ENCODE data around the gene TBC1D4. TPM values are rescaled to one million over a fixed set of nuclear protein-coding genes. Genes with fewer than 3 reads are reported as not detected.

The TBC1D4 gene
- total RNA-seq, 4 donors from 2014 or later = 20.2 to 74.7 (median 30.9) TPM

DNA sequence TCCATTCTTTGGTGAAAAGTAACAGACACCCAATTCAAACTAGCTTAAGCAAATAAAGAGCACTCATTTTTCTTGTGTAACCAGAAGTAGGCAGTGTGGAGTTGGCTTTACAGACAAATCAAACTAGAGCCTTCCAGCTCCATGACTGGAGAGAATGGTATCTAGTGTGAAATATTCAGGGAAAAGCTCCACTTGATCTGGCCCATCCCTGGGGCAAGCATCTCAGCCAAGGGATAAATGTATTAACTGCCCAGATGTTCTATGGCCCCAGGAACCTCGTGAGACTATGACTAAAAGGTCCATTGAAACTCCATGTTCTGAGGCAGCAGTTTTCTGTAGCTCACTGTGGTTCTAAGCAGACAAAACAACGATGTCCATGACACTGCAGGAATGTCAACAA is 49.9 kb downstream of the TBC1D4 start:
- Histone ChIP-seq H3K36me3 (no peaks in the 10 kb centered on the region), H3K4me1 (no peaks in the 10 kb centered on the region), H3K4me3 (no peak overlapping the region), H3K27ac (no peak overlapping the region), H3K27me3 (no peaks in the 10 kb centered on the region), H3K9me3 (no peaks in the 10 kb centered on the region)
- intact Hi-C loops (cut with DNase I; ENCODE audit: low total_unique reads) = no loop called here
- TF ChIP-seq, protein P1, sequence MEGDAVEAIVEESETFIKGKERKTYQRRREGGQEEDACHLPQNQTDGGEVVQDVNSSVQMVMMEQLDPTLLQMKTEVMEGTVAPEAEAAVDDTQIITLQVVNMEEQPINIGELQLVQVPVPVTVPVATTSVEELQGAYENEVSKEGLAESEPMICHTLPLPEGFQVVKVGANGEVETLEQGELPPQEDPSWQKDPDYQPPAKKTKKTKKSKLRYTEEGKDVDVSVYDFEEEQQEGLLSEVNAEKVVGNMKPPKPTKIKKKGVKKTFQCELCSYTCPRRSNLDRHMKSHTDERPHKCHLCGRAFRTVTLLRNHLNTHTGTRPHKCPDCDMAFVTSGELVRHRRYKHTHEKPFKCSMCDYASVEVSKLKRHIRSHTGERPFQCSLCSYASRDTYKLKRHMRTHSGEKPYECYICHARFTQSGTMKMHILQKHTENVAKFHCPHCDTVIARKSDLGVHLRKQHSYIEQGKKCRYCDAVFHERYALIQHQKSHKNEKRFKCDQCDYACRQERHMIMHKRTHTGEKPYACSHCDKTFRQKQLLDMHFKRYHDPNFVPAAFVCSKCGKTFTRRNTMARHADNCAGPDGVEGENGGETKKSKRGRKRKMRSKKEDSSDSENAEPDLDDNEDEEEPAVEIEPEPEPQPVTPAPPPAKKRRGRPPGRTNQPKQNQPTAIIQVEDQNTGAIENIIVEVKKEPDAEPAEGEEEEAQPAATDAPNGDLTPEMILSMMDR (IDR thresholded peaks at IDR 0.05) = no peak
- TF ChIP-seq POLR2A (IDR thresholded peaks at IDR 0.05) = no peak
- DNase-seq = no peak

DNA sequence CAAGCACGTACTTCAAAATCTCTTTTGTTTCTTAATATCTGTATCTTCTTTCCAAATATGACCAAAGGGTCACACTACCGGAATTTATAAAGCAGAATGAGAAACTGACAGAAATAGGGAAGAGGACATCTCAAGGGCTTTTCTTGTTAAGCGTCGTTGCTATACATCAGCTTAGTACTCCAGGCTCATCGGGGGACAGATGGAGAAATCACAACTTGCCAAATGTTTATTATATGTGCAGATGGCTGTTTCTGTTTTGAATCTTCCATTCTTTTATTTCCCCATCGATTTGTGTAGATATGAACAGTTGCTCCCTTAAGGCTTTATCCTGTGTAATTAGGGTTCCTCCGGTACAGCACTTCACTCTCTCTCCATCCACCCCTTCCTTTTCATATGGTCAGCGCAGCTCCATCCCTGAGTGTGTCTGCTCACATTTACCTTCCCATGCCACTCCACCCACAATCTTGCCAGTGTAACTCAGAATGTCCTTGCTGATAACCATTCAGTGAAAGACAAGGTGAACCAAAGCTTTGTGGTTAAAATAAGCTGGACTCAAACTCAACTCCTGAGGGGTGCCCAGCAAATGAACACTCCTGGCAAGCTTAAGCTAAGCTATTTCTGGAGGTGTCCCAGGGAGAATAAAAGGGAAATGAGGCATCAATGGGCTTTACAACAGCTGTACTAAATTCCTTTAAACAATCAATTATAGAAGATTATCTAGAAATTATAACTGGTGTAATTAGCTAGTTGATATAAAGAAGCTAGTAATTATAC is 51.3 kb downstream of the TBC1D4 start:
- no peak for DNase-seq
- Histone ChIP-seq H3K27me3 (no peaks in the 10 kb centered on the region), H3K4me3 (no peak overlapping the region), H3K9me3 (no peaks in the 10 kb centered on the region), H3K27ac (no peak overlapping the region), H3K36me3 (no peaks in the 10 kb centered on the region), H3K4me1 (no peaks in the 10 kb centered on the region)
- TF ChIP-seq, protein P1 (IDR thresholded peaks at IDR 0.05) = no peak
- no peak for TF ChIP-seq POLR2A (IDR thresholded peaks at IDR 0.05)
- intact Hi-C loops (cut with DNase I; ENCODE audit: low total_unique reads) = no loop called here

DNA sequence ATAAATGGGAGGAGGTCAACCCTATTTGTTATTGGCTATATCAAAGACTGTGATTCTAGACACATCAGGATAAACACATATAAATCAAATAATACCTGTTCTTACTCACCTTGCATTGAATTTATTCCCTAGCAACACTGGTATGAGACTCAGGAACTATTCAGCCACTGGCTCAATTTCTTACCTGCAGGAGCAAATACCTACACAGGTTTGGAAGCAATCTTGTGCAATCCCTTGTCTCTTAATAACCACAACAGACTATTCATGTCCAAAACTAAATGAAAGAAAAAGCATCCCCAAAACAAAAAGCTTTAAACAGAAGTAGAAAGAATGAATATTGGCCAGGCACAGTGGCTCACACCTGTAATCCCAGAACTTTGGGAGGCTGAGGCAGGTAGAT is 55.5 kb downstream of the TBC1D4 start:
- intact Hi-C loops (cut with DNase I; ENCODE audit: low total_unique reads) = no loop called here
- H3K36me3 ChIP-seq = no peaks in the 10 kb centered on the region
- H3K27ac ChIP-seq = no peak overlapping the region
- no peak overlapping the region for H3K4me3 ChIP-seq
- H3K27me3 ChIP-seq = no peaks in the 10 kb centered on the region
- no peaks in the 10 kb centered on the region for H3K4me1 ChIP-seq
- TF ChIP-seq, protein P1 (IDR thresholded peaks at IDR 0.05) = no peak
- TF ChIP-seq POLR2A (IDR thresholded peaks at IDR 0.05) = no peak
- H3K9me3 ChIP-seq = no peaks in the 10 kb centered on the region
- DNase-seq = no peak

DNA sequence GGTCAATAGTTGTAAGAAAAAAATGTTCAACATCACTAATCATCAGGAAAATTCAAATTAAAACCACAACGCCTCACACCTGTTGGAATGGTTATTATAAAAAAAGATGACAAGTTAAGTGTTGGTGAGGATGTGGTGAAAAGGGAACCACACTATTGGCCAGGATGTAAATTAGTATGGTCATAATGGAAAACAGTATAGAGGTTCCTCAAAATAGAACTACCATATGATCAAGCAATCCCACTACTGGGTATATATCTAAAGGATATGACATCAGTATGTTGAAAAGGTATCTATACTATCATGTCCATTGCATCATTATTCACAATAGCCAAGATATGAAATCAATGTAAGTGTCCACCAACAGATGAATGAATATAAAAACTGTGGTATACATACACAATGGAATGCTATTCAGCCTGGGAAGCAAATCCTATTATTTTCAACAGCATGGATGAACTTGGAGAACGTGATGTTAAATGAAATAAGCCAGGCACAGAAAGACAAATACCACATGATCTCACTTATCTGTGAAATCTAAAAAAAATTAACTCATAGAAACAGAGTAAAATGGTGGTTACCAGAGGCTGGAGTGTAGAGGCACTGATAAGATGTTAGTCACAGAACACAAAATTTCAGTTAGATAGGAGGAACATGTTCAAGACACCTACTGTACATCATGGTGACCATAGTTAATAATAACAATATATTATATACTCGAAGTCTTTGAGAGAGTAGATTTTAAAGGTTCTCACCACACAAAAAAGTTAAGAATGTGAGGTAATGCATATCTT is 56.6 kb downstream of the TBC1D4 start:
- no peaks in the 10 kb centered on the region for H3K9me3 ChIP-seq
- intact Hi-C loops (cut with DNase I; ENCODE audit: low total_unique reads) = no loop called here
- no peaks in the 10 kb centered on the region for H3K36me3 ChIP-seq
- no peak for DNase-seq
- H3K4me1 ChIP-seq = no peaks in the 10 kb centered on the region
- TF ChIP-seq, protein P1 (IDR thresholded peaks at IDR 0.05) = no peak
- TF ChIP-seq POLR2A (IDR thresholded peaks at IDR 0.05) = no peak
- H3K27ac ChIP-seq = no peak overlapping the region
- no peak overlapping the region for H3K4me3 ChIP-seq
- no peaks in the 10 kb centered on the region for H3K27me3 ChIP-seq

DNA sequence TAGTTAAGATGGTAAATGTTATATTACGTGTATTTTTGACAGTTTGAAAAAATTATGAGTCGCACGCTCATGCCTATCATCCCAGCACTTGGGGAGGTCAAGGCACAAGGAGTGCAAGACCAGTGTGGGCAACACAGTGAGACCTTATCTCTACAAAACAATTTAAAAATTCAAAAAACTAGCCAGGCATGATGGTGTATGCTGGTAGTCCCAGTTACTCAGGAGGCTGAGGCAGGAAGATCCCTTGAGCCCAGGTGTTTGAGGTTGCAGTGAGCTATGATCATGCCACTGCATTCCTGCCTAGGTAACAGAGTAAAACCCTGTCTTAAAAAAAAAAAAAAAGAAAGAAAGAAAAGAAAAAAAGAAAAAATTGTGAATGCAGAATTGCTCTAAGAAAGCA is 58.0 kb downstream of the TBC1D4 start:
- Histone ChIP-seq H3K4me1 (no peaks in the 10 kb centered on the region), H3K4me3 (no peak overlapping the region), H3K9me3 (no peaks in the 10 kb centered on the region), H3K27me3 (no peaks in the 10 kb centered on the region), H3K27ac (no peak overlapping the region), H3K36me3 (no peaks in the 10 kb centered on the region)
- TF ChIP-seq, protein P1 (IDR thresholded peaks at IDR 0.05) = no peak
- TF ChIP-seq POLR2A (IDR thresholded peaks at IDR 0.05) = no peak
- DNase-seq = no peak
- intact Hi-C loops (cut with DNase I; ENCODE audit: low total_unique reads) = no loop called here

All from uterus (tissue), 4 donors.